Cardiac fibroblast (primary cell): ENCODE data around the gene MFN1.
A peak's percentile ranks its signal among the peaks of the same experiment; 100 is the strongest.

Experiments
- DNase-seq, 2 donors: peaks; one replicate each; pipeline versions ENCODE4 v3.0.0 to v3.0.0-alpha.2; 2010; ENCODE audit warnings: low read depth in 2 of 2
- H3K4me3 ChIP-seq, 2 donors: replicated peaks in 1 of 2; 1 replicate in 1 of 2; 2 replicates in 1 of 2; pipeline ENCODE4 v1.5.1; 2011; ENCODE audit warnings: low read depth in 2 of 2, low read length in 2 of 2, mild to moderate bottlenecking in 2 of 2, moderate library complexity in 1 of 2
- TF ChIP-seq, protein P1 (sequence below): IDR thresholded peaks from one replicate; pipeline ENCODE4 v1.5.1; 2011; ENCODE audit warnings: low read depth, mild to moderate bottlenecking, low read length, inconsistent platforms

The MFN1 gene

DNA sequence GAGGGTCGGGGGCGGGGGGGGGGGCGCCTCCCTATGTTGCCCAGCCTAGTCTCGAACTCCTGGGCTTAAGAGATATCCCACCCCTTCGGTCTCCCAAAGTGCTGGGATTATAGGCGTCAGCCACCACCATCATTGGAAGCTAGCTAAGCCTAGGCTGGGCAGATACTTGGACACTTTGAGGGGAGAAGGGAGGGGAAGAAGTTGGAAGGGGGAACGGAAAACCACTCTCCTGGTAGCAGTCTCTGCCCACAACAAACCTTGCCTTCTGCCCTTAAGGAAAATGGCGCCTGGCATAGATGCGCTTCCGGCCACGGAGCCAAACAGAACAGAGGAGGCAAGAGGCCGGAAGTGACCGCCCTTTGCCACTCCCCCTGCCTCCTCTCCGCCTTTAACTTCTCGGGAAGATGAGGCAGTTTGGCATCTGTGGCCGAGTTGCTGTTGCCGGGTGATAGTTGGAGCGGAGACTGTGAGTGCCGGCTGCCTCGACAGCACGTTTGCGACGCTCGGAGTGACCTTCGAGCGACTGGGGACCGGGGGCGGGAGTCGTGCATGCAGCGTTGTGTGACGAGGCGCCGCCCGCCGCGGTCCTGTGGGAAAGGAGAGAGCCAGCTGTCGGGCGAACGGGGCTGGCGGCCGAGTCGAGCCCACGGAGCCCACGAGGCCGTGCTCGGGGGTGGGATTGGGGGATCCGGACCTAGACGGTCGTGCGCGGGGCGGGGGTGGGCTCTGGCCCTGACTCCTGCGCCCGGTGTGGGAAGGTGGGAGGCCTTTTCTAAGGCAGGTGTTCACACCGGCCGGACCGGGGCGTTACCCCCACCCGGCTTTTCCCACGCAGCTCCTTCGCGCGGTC, at the start of gene MFN1:
MFN1 (plus strand) TSS at position 365 of the 850 bp plus-strand sequence. CDS start 1,143 bp downstream, outside the sequence.
- TF ChIP-seq, protein P1, sequence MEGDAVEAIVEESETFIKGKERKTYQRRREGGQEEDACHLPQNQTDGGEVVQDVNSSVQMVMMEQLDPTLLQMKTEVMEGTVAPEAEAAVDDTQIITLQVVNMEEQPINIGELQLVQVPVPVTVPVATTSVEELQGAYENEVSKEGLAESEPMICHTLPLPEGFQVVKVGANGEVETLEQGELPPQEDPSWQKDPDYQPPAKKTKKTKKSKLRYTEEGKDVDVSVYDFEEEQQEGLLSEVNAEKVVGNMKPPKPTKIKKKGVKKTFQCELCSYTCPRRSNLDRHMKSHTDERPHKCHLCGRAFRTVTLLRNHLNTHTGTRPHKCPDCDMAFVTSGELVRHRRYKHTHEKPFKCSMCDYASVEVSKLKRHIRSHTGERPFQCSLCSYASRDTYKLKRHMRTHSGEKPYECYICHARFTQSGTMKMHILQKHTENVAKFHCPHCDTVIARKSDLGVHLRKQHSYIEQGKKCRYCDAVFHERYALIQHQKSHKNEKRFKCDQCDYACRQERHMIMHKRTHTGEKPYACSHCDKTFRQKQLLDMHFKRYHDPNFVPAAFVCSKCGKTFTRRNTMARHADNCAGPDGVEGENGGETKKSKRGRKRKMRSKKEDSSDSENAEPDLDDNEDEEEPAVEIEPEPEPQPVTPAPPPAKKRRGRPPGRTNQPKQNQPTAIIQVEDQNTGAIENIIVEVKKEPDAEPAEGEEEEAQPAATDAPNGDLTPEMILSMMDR: no peak
- H3K4me3 ChIP-seq: peak within 1 kb of the TSS; percentile 76 to 89
- peak; percentile 96 for DNase-seq

DNA sequence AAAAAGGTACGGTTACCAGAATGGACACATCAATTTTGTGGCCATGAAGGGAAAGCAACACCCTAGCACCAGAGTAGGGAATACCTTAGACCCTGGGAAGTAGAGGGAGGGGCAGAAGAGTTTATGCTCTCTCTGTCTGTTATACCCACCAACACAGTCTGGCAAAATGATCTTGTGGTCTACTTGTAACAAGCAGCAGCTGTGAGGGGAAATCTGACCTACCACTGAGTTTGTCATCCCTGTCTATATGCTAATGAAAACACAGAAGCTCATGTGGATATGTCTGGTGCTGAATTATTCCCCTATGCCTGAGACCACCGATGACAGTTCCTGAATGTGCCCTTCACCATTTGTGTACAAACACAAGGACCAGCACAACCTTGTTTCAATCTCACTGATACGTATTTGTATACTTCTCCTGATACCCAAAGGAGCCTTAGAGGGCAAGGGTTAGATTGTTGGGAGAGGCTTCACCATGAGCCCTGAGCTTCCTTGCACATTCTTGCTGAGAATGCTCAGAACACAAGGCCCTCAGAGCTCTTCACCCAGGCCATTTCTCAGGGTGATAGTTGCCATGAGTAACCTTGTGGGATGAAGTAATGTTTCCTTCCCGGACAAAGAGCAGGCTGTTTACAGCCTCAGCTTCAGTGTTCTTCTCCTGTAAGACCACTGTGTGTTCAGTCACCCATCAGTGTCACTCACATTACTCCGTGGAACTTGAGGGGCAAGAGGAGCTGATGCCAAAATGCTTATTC, 49.4 kb upstream of the MFN1 start:
- TF ChIP-seq, protein P1: no peak
- DNase-seq: peak; percentile 40

DNA sequence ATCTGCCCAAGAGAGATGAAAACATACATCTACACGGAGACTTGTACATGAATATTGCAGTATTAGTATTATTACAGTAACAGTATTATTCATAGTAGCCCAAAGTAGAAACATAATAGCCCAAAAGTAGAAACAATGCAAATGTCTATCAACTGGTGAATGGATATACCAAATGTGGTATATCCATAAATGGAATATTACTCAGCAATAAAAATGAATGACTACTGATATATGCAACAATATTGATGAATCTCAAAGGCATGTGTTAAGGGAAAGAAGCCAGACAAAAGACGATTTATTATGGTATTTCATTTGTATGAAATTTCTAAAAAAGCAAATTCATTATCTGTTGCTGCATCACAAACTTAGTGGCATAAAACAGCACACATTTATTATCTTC, 48.2 kb upstream of the MFN1 start:
- DNase-seq: no peak
- TF ChIP-seq, protein P1: no peak
- no peak overlapping the region for H3K4me3 ChIP-seq

More for the DNA sequence above, 49.4 kb upstream of the MFN1 start:
- H3K4me3 ChIP-seq: no peak overlapping the region

DNA sequence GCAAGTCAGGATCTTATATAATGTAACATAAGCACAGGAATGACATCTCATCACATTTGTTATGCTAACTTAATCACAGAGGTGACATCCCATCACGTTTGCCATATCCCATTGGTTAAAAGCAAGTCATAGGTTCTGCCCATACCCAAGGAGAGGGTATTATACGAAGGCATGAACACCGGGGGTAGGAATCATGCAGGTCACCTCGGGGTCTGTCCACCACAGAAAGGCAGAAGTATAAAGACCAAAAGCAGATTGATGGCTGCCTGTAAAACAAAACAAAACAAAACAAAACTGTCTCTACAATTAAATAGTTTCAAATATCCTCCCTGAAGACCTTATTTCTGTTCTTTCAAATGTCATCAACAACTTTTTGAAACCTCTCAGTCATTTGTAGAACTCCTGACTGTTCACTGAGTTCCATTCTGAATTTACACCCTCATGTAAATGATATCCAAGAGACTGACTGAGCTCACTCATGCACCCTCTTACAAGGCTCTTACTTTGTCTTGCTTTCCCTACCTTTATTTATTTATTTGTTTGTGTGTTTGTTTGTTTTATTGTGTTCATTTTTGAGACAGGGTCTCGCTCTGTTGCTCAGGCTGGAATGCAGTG, 47.4 kb upstream of the MFN1 start:
- no peak overlapping the region for H3K4me3 ChIP-seq
- TF ChIP-seq, protein P1: no peak
- DNase-seq: no peak

DNA sequence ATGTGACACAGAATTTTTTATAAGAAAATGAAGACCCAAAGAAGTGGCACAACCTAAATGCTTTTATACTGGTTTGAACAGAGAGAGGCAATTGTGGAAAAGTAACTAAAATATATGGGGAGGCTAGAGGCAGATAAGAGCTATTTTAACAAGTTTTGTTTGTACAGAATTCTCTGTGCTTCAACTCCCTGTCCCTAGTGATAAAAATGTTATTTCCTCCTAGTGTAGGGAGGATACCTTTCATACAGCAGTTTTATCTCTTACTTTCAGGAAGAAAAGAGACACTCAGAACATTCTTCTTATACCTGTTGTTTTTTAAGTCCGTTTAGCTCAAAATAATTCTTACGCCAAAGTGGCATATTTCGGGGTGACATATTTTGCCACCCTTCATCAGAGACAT, 45.9 kb upstream of the MFN1 start:
- DNase-seq: no peak
- no peak overlapping the region for H3K4me3 ChIP-seq
- TF ChIP-seq, protein P1: no peak

DNA sequence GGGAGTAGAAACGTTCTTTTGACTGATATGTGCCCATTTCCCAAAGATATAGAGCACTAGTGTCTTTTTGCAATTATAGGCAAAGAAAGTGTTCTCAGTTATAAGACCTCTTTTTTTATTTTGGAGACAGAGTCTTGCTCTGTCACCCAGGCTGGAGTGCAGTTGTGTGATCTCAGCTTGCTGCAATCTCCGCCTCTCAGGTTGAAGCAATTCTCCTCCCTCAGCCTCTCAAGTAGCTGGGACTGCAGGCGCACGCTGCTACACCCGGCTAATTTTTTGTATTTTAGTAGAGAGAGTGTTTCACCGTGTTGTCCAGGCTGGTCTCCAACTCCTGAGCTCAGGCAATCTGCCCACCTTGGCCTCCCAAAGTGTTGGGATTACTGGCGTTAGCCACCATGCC, 45.4 kb upstream of the MFN1 start:
- TF ChIP-seq, protein P1: no peak
- DNase-seq: no peak
- H3K4me3 ChIP-seq: no peak overlapping the region
